ENCODE measurements around the gene CCDC12.

CCDC12 gene

DNA sequence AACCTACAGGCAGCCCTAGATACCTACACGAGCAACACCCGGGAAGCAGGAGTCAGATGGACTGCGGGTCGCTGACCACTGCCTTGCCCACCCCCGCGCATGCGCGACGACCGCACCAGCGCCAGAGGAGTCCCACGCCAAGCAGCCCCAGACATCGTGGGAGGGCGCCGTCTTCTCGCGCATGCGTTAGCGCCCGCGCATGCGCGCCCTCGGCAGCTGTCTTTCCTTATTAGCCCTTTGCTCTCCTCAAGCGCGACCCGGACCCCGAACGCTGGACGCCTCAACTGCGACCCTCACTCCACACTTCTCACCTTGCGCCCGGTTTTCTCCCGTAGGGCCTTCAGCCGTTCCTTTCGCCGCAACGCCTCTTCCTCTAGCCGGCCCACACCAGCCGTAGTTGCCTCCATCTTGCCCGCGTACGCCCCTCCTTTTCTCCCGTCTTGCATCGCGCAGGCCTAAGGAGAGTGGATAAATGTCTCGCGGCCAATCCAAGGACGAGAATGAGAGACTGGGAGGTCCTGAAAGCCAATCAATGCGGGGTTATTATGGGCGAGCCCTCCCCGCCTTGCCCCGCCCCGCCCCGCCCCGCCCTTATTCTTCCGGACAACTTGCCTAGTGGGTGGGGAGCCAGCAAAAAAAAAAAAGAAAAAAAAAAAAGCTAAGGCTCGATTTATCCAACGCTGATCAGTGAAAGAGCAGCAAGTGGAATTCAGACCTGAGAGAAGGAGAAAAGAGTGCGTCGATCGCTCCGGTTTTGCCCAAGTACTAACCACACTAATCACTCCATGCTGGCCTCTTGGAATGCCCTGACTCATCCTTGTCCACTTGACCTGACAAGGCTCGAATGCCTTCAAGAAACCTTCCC, at the start of gene CCDC12:
CCDC12 (minus strand) TSS at position 420 of the 865 bp plus-strand sequence; CDS start at position 407, 13 bp downstream.
- DNase-seq (ENCODE audit: low read depth), result peak; percentile 85

DNA sequence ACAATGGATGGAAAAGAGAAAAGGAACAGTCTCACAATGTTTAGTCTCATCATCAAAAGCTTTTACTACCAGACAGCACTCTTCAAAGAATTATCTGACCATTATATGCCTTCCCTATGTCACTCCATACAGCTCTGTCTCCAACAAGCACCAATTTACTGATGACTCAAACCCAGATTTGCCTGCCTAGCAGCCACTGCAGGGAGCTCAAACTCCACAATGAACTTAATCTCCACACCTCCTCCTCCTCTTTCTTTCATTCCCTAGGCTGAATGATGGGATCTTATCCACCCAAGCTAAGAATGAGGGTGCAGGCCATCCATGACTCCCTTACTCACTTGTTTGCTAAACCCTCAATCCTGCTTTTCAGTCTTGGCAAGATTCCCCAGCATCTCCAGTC, 48.4 kb upstream of the CCDC12 start:
- no peak for DNase-seq (ENCODE audit: low read depth)

DNA sequence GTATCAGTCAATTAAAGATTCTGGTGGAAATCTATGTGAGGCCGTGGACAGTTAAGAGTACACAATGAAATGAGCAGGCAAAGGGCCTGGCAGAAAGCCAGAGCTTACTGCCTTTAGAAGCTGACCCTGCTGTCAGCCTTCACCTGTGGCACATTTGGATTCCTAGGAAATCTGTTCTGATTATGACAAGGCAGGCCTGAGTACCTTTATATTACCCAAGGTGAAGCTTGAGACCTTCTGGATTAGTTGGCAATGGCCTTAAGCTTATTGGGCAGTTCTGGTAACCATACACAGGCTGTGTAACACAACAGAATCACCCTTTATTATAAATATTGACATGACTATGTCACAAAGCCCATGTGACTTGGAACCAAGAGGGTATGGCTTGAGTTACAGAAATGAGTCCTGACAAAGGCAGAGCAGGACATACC, 46.1 kb upstream of the CCDC12 start:
- DNase-seq (ENCODE audit: low read depth), result no peak

DNA sequence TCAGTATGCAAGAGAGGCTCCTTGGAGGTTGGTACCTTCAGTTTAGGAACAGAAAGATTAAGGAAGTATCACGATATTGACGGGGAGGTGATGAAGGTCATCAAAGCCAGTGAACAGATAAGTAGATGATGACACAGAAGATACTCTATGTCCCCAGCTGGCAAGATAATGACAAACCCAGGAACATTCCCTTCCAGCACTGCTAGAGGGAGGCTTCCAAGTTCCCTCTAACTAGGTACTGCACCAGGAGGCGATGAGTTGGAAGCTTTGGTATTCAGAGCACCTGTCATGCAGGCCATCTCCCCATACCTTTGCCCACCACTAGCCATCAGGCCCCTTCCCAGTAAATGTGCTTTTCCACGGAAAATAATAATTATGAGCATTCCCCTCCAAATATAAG, 43.8 kb upstream of the CCDC12 start:
- DNase-seq (ENCODE audit: low read depth), result no peak

DNA sequence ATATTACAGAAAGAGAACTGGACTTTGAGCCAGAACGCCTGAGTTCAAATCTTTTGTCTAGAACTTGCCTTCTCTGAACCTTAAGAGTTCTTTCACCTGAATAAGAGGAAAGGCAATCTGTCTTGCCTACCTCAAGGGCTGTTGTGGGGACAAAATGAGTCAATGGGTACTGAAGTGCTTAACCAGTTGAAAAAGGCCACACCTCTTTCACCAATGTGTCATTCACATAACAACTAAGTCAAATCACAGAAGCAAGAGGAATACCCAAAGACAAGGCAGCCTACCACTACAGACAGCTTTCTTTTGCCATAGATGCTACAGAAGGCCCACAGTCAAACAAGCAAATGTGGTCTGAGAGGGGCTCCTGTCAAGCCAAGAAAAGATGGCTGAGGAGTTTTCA, 42.7 kb upstream of the CCDC12 start:
- DNase-seq (ENCODE audit: low read depth), result no peak

DNA sequence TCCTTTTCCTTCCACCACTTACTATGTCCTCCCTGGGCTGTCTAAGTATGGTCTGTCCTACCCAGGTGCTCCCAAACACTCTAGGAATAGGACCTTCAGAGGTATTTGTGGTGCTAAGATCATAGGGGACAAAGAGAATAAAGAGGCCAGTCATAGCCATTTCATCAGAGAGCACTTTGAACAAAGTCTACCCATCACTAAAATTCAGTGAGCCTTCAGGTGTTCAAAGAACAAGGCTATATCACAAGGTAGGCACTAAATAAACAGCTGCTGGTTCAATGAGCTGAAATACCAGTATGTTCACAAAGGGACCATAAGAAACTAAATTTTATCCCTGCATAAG, 41.7 kb upstream of the CCDC12 start:
- no peak for DNase-seq (ENCODE audit: low read depth)

DNA sequence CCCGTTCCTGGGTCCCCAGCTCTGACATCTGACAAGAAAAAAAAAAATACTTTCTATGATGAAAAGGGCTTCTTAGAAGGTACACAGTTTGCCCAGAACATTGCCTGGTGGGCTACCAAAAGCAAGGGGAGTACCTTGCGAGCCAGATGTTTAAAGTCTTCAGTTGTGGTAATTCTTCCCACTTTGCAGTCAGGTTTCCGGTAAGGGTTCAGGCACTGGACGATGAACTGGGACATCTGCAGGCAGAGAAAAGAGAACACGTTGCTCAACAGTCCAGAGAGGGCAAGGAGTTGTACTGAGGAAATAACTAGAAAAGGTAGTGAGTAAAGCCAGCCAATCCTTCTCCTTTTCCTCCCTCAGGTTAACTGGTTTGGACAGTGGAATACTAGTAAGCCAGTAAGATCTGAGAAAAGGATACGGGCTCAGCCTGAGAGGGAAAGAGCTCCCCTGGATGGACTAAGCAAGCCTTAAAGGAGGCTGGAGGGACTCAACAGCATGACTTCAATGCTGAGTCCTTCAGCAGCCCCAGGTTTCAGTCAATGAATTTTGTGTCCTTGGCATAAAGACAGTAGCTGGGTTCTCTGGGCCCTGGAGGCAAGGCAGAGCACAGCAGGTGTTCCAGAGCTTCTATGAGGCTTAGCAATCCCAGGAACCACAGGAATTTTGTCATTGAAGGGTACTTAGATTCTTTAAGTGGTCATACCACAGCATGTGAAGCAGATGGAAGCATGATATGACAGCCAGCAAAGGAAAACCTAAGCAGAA, 41.1 kb upstream of the CCDC12 start:
- no peak for DNase-seq (ENCODE audit: low read depth)

DNA sequence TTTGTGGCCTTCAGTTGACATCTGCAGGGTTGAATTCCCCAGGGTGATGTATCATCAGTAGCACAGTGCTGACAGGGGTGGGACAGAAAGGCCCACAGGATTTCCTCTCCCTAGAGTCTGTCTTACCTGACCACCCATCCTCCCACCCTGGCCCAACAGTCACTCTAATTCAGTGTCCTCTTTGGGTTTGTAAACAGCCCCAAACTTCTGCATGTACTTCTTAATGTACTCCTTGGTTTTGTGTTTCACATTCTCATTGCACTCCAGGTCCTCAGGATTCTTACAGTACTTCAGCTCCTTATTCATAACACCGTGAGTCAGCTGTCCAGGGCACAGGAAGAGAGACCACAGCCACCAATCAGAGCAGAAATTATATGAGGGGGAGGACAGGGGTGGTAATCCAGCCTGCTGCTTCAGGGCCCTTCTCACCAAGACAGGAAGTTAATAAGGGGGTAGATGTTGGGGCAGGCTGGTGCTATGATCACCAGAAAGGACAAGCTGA, 40.4 kb upstream of the CCDC12 start:
- no peak for DNase-seq (ENCODE audit: low read depth)

DNA sequence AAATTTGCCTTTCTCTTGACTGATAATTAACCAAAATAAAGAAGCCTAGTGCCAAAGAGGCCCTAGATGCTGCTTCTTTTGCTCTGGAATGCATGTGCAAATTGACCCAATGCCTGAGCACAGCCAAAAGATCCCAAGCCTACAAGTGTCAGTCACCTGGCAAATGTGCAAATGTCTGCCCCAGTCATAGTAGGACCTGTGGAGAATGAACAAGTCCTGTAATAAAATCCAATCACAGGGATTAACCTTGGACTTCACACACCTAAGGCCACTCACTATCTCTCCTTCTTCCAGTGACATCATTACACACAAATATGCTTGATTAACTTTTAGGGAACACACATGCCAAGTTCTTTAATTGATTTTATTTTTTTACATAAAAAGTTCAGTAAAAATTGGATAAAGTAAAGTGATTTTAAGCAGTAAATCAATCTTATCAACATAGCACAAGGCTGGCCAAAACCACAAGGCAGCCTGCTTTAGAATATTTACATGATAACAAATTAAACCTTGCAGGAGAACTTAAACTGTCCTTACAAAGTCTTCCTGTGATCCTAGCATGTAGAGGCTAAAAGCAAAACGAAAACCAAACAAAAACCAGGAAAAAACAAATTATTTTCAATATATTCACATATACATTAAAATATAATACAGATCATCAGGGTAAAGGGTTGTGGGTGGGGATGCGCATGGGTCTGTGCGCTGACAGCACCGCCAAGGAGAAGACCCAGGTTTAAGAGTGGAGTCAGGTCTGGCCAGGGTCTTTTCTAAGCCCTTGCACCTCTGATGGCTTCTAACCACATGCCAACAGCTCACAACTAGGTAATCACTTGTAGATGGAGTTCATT, 39.8 kb upstream of the CCDC12 start:
- DNase-seq (ENCODE audit: low read depth), result no peak

DNA sequence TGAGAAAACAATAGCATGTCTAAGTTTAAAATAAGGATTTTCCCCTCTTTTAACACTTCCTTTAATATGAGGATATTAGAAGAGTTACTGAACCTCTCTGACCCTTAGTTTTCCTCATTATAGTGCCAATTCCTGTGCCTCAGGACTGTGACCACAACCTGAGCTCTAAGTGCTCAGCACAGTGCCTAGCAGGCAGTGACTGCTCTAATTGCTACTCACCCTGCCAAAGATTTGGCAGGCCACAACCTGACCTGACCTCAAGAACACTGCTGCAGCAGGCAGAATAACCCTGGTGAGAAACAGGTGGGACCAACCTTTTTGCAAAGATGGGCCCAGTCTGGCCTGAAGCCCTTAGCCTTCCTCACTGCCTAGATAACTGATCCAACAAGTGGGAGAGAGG, 38.6 kb upstream of the CCDC12 start:
- no peak for DNase-seq (ENCODE audit: low read depth)

DNA sequence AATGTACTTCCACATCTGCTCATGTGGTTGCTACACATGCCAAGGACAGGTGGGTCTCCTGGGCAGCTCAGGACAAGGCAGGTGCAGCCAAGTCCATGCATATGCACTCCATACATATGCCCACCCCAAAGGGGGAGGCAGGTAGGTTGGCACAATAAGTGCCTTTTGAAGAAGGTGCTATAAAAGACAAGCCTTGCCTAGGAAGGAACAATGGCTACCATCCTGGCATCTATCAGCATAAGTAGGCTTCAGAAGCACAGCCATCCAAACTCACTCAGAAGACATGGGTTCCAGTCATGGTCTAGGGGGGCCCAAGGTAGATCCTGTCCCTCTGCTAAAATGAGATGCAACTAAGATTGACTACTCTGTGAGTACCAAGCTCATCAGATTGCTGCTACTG, 37.5 kb upstream of the CCDC12 start:
- DNase-seq (ENCODE audit: low read depth), result no peak

DNA sequence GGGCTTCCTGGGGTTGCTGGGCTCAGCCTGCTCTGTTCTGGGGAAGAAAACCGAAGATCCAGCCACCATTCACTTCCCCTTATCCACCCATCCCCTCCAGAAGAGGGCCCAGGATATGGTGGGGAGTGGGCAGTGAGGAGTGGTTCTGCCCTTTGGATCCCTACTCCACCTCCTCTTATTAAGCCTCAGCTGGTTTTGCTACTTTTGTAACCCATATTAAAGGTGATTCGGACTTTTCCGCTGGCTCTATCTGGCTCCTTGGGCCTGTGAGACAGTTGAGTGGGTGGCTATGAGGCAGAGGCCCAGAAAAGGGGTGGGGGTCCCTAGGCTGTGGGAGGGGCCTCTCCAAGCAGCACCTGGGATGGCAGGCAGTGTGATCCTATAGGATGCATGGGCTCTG, 36.7 kb upstream of the CCDC12 start:
- no peak for DNase-seq (ENCODE audit: low read depth)

DNA sequence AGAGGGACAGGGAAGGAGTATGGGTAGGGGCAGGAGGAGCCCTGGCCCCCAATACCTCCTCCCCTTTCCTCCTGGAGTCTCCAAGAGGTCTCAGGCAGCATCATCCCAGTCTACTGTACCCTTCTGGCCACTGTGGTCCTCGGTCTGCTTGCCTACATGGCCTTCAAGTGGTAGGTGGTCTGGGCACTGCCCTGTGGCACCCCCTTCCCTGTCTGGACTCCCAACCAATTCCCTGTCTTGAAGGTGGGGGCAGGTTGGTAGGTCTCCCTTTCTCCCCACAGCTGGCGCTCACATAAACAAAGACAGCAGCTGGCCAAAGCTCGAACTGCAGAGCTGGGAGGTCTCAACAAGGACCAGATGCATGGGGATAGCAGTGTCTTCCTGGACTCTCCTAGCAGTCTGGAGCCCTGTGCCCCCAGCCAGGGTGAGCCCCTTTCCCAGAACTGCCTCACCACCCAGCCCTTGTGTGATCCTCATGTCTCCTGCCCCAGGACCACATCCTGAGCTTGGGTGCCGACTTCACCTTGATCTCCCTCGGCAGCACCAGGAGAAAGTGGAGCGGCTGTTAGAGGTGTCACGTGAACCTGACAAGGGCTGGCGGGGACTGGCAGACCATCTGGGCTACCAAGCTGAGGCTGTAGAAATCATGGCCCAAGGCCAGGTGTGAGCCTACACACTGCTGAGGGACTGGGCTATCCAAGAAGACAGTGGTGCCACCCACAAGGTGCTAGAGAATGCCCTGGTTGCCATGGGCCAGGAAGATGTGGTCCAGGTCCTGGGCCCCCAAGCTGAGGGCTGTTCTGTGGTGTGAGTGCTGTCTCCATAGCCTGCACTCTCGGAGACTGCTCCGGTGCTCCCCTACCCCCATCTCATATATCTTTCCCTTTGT, 36.0 kb upstream of the CCDC12 start:
- no peak for DNase-seq (ENCODE audit: low read depth)

DNA sequence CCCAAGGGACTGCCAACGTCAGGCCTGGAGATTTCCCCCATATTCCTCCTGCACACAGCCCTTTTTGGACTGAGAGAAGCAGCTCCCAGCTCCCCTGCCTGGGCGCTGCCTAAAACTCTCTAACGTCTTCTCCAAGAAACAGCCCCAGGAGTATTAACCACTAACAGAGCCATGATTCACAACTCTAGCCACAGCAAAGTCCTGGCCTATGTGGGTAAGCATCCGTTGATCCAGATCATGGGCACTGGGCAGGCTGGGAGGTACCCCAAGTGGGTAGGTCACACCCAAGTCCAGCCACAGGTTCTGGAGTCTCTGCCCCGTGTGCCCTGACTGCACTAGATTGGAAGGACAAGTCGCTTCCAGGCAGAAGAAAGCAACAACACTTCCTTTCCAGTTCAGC, 34.8 kb upstream of the CCDC12 start:
- no peak for DNase-seq (ENCODE audit: low read depth)

DNA sequence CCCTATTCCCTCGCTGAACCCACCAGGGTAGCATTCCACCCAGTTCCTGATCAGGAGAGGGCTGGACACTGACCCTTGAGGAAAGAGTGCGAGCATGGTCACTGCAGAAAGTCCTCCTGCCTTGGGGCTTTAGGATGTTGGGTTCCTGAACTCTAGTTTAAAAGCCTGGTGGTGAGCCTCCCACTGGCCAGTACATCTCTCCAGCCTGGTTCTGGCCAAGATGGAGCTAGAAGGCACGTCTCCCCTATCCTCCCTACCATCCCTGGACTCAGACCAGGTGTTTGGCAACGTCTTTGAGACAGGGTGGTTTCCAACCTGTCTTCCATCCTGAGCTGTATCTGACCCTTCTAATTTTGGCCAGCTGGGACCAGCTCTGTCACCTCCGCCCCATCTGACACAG, 34.4 kb upstream of the CCDC12 start:
- no peak for DNase-seq (ENCODE audit: low read depth)

DNA sequence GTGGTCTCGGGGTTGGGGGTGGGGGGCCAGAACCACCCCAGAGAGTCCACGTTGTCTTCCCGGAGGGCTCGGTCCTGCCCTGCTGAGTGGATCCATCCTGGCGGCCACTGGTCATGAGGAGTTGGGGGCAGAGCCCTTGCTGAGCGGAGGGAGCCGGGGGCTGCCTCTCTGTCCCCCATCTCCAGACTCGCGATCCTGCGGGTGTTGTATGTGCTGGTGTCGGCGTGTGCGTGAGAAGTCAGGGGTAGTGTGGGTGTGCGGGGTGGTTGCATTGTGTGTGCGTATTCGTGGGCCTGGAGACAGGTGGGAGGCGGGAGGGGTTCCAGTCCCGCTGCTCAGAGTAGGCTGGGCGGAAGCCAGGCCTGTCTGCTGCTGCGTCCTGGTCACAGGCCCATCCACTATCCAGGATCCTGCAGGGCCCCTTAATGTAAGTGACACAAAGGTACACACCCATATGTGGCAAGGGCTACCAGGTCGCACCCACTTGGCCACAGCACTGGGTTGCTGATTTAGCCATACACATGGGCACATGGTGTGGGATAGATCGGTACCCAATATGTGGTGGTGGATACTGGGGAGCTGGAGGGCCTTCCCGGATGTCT, 33.7 kb upstream of the CCDC12 start:
- no peak for DNase-seq (ENCODE audit: low read depth)

DNA sequence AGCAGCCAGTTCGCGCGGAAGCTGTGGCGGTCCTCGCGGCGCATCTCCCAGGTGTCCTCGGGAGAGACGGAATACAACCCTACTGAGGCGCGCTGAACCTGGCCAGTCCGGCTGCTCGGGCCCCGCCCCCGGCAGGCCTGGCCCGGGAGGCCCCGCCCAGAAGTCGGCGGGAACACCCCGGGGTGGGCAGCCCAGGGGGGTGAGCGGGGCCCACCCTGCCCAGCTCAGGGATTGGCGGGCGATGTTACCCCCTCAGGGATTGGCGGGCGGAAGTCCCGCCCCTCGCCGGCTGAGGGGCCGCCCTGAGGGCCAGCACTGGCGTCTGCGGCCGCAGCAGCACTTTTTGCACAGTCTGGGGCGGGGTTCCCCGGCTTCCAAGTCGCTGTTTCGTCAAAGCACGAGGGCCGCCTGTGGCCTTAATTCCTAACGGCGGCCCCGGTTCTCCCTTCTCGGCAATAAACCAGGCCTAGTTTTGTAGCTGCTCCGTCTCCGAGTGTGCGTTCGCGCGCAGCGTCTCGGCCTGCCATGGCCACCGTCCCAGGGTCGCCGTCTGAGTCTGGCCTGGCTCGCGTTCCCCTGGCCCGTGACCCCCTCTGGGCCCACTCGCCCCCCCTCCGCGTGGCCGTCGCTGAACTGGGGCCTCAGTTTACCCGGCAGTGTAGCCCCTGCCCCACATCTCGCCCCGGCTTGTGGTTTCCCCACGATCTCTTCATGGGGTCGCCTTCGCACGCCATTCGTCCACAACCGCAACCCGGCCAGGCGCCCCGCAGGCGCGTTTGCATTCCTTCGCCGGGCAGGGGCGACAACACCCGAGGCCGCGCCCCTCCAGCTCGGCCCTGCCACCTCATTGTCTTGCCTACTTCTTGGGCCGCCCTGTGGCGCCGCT, 32.9 kb upstream of the CCDC12 start:
- peak; percentile 55 for DNase-seq (ENCODE audit: low read depth)

DNA sequence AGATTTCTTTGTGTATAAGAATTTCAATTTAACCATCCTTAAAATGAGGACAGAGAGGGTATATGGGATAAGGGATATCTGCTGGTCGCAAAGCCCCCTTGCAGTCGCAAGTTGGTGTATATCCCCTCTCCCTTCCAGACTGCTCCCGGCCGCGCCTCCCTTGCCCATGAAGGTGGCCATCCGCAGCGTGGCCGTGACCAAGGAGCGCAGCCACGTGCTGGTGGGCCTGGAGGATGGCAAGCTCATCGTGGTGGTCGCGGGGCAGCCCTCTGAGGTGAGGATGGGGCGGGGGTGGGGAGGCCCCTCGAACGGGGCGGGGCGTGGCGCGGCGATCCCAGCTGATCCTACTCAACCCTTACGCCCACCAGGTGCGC, 32.3 kb upstream of the CCDC12 start:
- no peak for DNase-seq (ENCODE audit: low read depth)

DNA sequence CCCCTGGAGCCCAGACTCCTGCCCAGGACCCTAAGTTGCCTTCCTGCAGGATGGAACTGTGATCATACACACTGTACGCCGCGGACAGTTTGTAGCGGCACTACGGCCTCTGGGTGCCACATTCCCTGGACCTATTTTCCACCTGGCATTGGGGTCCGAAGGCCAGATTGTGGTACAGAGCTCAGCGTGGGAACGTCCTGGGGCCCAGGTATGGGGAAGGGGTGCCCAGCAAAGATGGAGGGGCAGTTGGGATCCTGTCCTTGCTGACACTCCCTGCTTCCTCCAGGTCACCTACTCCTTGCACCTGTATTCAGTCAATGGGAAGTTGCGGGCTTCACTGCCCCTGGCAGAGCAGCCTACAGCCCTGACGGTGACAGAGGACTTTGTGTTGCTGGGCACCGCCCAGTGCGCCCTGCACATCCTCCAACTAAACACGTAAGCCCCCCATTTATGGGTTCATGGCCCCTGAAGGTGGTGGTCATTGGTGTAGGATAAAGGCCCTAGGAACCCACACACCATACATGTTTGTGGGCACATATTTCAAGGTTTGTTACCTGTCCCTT, 31.8 kb upstream of the CCDC12 start:
- DNase-seq (ENCODE audit: low read depth), result no peak
